Esophagus muscularis mucosa (tissue), 4 donors: ENCODE data around the gene UBASH3A. TPM values are rescaled to one million over a fixed set of nuclear protein-coding genes. Genes with fewer than 3 reads are reported as not detected.

Experiments
- DNase-seq: peaks from one replicate; pipeline ENCODE4 v3.0.0-alpha.2; 2017; ENCODE audit errors: extremely low spot score
- H3K27ac ChIP-seq, 4 donors: fragments of 200-600 bp; sonication (generic); replicated peaks in 1 of 4; 1 replicate in 3 of 4; 2 replicates in 1 of 4; pipeline ENCODE4 v1.5.1; 2016 to 2019; ENCODE audit warnings: mild to moderate bottlenecking in 1 of 4
- H3K27me3 ChIP-seq, 4 donors: fragments of 200-600 bp; sonication (generic); one replicate each; pipeline versions ENCODE4 v1.5.1 to v1.6.0; 2016 to 2019
- H3K36me3 ChIP-seq, 4 donors: fragments of 200-600 bp; sonication (generic); one replicate each; pipeline ENCODE4 v1.5.1; 2016 to 2019
- H3K4me1 ChIP-seq, 4 donors: fragments of 200-600 bp; sonication (generic); one replicate each; pipeline ENCODE4 v1.5.1; 2016 to 2019
- H3K4me3 ChIP-seq, 4 donors: fragments of 200-600 bp; sonication (generic); 1 replicate in 2 of 4; 2 replicates in 2 of 4; pipeline ENCODE4 v1.5.1; 2016 to 2019; ENCODE audit warnings: mild to moderate bottlenecking in 4 of 4, moderate library complexity in 1 of 4
- H3K9me3 ChIP-seq, 4 donors: fragments of 200-600 bp; sonication (generic); 1 replicate in 3 of 4; 2 replicates in 1 of 4; pipeline ENCODE4 v1.5.1; 2016 to 2019
- CTCF ChIP-seq, 3 experiments: fragments of 200-600 bp in 2 of 3; fragments of 450-650 bp in 1 of 3; sonication (generic) in 2 of 3; IDR thresholded peaks; one replicate each; pipeline ENCODE4 v1.5.1; 2017 to 2019; ENCODE audit warnings: antibody characterized with exemption in 3 of 3, mild to moderate bottlenecking in 2 of 3, moderate library complexity in 1 of 3
- EP300 ChIP-seq: sonication (generic); formaldehyde crosslinking; IDR thresholded peaks from one replicate; pipeline ENCODE4 v1.6.1; 2017; ENCODE audit warnings: antibody characterized with exemption
- POLR2A ChIP-seq: fragments of 450-650 bp; IDR thresholded peaks from one replicate; pipeline ENCODE4 v1.6.1; 2017; ENCODE audit warnings: antibody characterized with exemption, moderate library complexity, mild to moderate bottlenecking, low read depth
- POLR2AphosphoS5 ChIP-seq, 2 donors: sonication (generic); formaldehyde crosslinking; IDR thresholded peaks; one replicate each; pipeline ENCODE4 v1.6.1; 2017; ENCODE audit warnings: antibody characterized with exemption in 2 of 2
- WGBS: methylation state at CpG from one replicate; pipeline ENCODE4 v1.1.5; 2018; 5-methylcytosine and 5-hydroxymethylcytosine counted together
- intact Hi-C: fragments of 100-400 bp; cut with DNase I; formaldehyde crosslinking; loops from one replicate; pipeline ENCODE4 v1.15.1; 2023
- total RNA-seq, 4 donors: library from RNA; depleted of rRNA; stranded (reverse); fragments of >200 nt; gene quantifications; one replicate each; pipeline versions ENCODE4 v1.1.0 to v1.2.1, GENCODE V29; 2016

The UBASH3A gene
- total RNA-seq, 4 donors from 2014 or later, result 0.17 to 0.78 (median 0.50) TPM; not detected in 1

GRCh38 chr21:42425591-42425990 is 21.9 kb downstream of the UBASH3A start:
- H3K27me3 ChIP-seq, result peaks cover 0 to 78% (median 6%) of the 10 kb centered on the region in 4 donors
- no peak for DNase-seq

GRCh38 chr21:42426424-42426823 is 22.7 kb downstream of the UBASH3A start:
- H3K36me3 ChIP-seq, result no peaks in the 10 kb centered on the region
- no peak overlapping the region for H3K27ac ChIP-seq
- peaks cover 0 to 79% (median 6%) of the 10 kb centered on the region in 4 donors for H3K27me3 ChIP-seq
- TF ChIP-seq EP300 (no peak), CTCF (IDR thresholded peaks at IDR 0.05) (no peak), POLR2A (no peak), POLR2AphosphoS5 (IDR thresholded peaks at IDR 0.05) (no peak)
- intact Hi-C loops, result no loop called here
- WGBS, result 69% methylated on average over 7 of the region's 7 CpGs
- DNase-seq, result no peak
- H3K4me3 ChIP-seq, result no peak overlapping the region
- H3K4me1 ChIP-seq, result no peaks in the 10 kb centered on the region
- peaks cover 0 to 5% (median 0%) of the 10 kb centered on the region in 4 donors for H3K9me3 ChIP-seq

More at GRCh38 chr21:42425591-42425990, 21.9 kb downstream of the UBASH3A start:
- H3K9me3 ChIP-seq, result peaks cover 0 to 13% (median 2%) of the 10 kb centered on the region in 4 donors
- TF ChIP-seq EP300, result no peak
- no peak for TF ChIP-seq CTCF (IDR thresholded peaks at IDR 0.05)
- TF ChIP-seq POLR2AphosphoS5 (IDR thresholded peaks at IDR 0.05), result no peak
- TF ChIP-seq POLR2A, result no peak
- intact Hi-C loops, result no loop called here
- no peaks in the 10 kb centered on the region for H3K4me1 ChIP-seq
- 71% methylated on average over 4 of the region's 4 CpGs for whole genome bisulfite sequencing
- no peaks in the 10 kb centered on the region for H3K36me3 ChIP-seq
- H3K27ac ChIP-seq, result no peak overlapping the region
- H3K4me3 ChIP-seq, result no peak overlapping the region

- WGBS, result 82% methylated on average over 7 of the region's 10 CpGs
- H3K36me3 ChIP-seq, result no peaks in the 10 kb centered on the region
- peaks cover 0 to 4% (median 2%) of the 10 kb centered on the region in 4 donors for H3K9me3 ChIP-seq
- H3K27ac ChIP-seq, result no peak overlapping the region
- no peak for DNase-seq
- intact Hi-C loops, result no loop called here
- H3K27me3 ChIP-seq, result peaks cover 0 to 79% (median 6%) of the 10 kb centered on the region in 4 donors
- H3K4me1 ChIP-seq, result no peaks in the 10 kb centered on the region
- TF ChIP-seq POLR2AphosphoS5 (IDR thresholded peaks at IDR 0.05) (no peak), EP300 (no peak), POLR2A (no peak)
- H3K4me3 ChIP-seq, result no peak overlapping the region
Observed at GRCh38 chr21:42426876-42427480, 23.3 kb downstream of the UBASH3A start.

GRCh38 chr21:42427809-42428419 is 24.2 kb downstream of the UBASH3A start:
- TF ChIP-seq POLR2A, result no peak
- TF ChIP-seq CTCF (IDR thresholded peaks at IDR 0.05), result no peak
- no peak for TF ChIP-seq EP300
- TF ChIP-seq POLR2AphosphoS5 (IDR thresholded peaks at IDR 0.05), result no peak
- no peaks in the 10 kb centered on the region for H3K4me1 ChIP-seq
- H3K27me3 ChIP-seq, result peaks cover 0 to 81% (median 3%) of the 10 kb centered on the region in 4 donors
- H3K9me3 ChIP-seq, result peaks cover 0 to 14% (median 10%) of the 10 kb centered on the region in 4 donors
- H3K4me3 ChIP-seq, result no peak overlapping the region
- intact Hi-C loops, result no loop called here
- no peak overlapping the region for H3K27ac ChIP-seq
- no peaks in the 10 kb centered on the region for H3K36me3 ChIP-seq
- WGBS, result 71% methylated on average over 9 of the region's 10 CpGs
- DNase-seq, result no peak

GRCh38 chr21:42429021-42429420 is 25.3 kb downstream of the UBASH3A start:
- no peak overlapping the region for H3K4me3 ChIP-seq
- no peak overlapping the region for H3K27ac ChIP-seq
- H3K36me3 ChIP-seq, result no peaks in the 10 kb centered on the region
- no peaks in the 10 kb centered on the region for H3K4me1 ChIP-seq
- TF ChIP-seq POLR2A (no peak), CTCF (IDR thresholded peaks at IDR 0.05) (no peak), EP300 (no peak), POLR2AphosphoS5 (IDR thresholded peaks at IDR 0.05) (no peak)
- intact Hi-C loops, result no loop called here
- H3K9me3 ChIP-seq, result peaks cover 0 to 23% (median 16%) of the 10 kb centered on the region in 4 donors
- WGBS, result 100% methylated on average over 1 of the region's 1 CpG
- no peak for DNase-seq
- peaks cover 0 to 83% (median 3%) of the 10 kb centered on the region in 4 donors for H3K27me3 ChIP-seq
